Measurements from ENCODE around the gene SPC24. TPM values are rescaled to one million over a fixed set of nuclear protein-coding genes. Genes with fewer than 3 reads are reported as not detected.
A peak's percentile ranks its signal among the peaks of the same experiment; 100 is the strongest.

The SPC24 gene
- total and polyA plus RNA-seq, 2 donors (not counting 3 experiments of a cell fraction or from before 2014, with no cell fraction given), result 19.8 to 70.0 TPM

GRCh38 chr19:11195681-11196080 lies 40.1 kb upstream of the SPC24 start:
- Histone ChIP-seq H3K36me3 (ENCODE audit: control insufficient read depth in 2 of 2, extremely low read depth in 1 of 2, insufficient read depth in 2 of 2, low read length in 2 of 2) (peaks cover 12 to 23% of the 10 kb centered on the region in 2 experiments), H3K4me1 (ENCODE audit: control insufficient read depth, extremely low read depth, insufficient read depth, low read length) (peaks cover 19% of the 10 kb centered on the region), H3K27ac (ENCODE audit: insufficient read depth, low read depth, low read length) (no peak overlapping the region), H2AFZ (ENCODE audit: low read depth, low read length) (no peak overlapping the region), H3K9me3 (replicated peaks; ENCODE audit: control insufficient read depth, insufficient read depth, low read length) (no peaks in the 10 kb centered on the region), H4K20me1 (replicated peaks; ENCODE audit: control insufficient read depth, extremely low read depth, insufficient read depth, low read length) (no peaks in the 10 kb centered on the region), H3K79me2 (ENCODE audit: control insufficient read depth, insufficient read depth, low read length) (peaks cover 34% of the 10 kb centered on the region), H3K4me2 (ENCODE audit: insufficient read depth, low read length) (peak overlapping the region; percentile 67), H3K9ac (replicated peaks; ENCODE audit: extremely low read depth, insufficient read depth, low read length) (no peak overlapping the region), H3K9me1 (replicated peaks; ENCODE audit: control insufficient read depth, extremely low read depth, insufficient read depth, low read length) (no peaks in the 10 kb centered on the region), H3K4me3 (replicated peaks in 1 of 3; ENCODE audit: insufficient read depth in 1 of 3, low read depth in 1 of 3, low read length in 3 of 3) (no peak overlapping the region), H3K27me3 (ENCODE audit: control insufficient read depth in 2 of 2, insufficient read depth in 2 of 2, low read length in 2 of 2) (no peaks in the 10 kb centered on the region)
- ChIA-PET CTCF (interaction anchor here (2.0 kb wide), 1 partner anchor 69 kb away, joined by 6 read pairs; no protein-coding TSS in a partner anchor), POLR2A (no interaction called here)
- intact Hi-C loops (cut with micrococcal nuclease) (loop anchor here (2.0 kb wide), 2 partner anchors 17 to 53 kb away; no protein-coding TSS in a partner anchor), dilution Hi-C loops (cut with MboI; ENCODE audit: extremely low pct_ligation_motif_present, low sequenced_read_pairs) (no loop called here)
- FAIRE-seq (no peak), DNase-seq (ENCODE audit: low read depth, low spot score) (no peak)
- TF ChIP-seq MYC (IDR thresholded peaks at IDR 0.05; ENCODE audit: low read depth, low read length) (no peak), POLR2AphosphoS5 (IDR thresholded peaks at IDR 0.05; ENCODE audit: insufficient read depth, low read depth, low read length) (no peak), JUN (IDR thresholded peaks at IDR 0.05; ENCODE audit: borderline replicate concordance, insufficient read depth, insufficient read length, low read depth) (no peak), MAX (IDR thresholded peaks at IDR 0.05; ENCODE audit: insufficient read depth, insufficient read length) (no peak), POLR2A (IDR thresholded peaks at IDR 0.05; ENCODE audit: low read depth, low read length) (no peak), GATA2 (IDR thresholded peaks at IDR 0.05; ENCODE audit: insufficient read depth, insufficient read length, low read depth, low read length) (no peak), EZH2 (IDR thresholded peaks at IDR 0.05; ENCODE audit: borderline replicate concordance, low read depth, low read length, severe bottlenecking) (no peak), FOS (IDR thresholded peaks at IDR 0.05; ENCODE audit: borderline replicate concordance, insufficient read depth, low read length) (no peak), CTCF (IDR thresholded peaks at IDR 0.05; ENCODE audit: extremely low read depth in 1 of 2, insufficient read depth in 1 of 2, low read depth in 1 of 2, low read length in 2 of 2) (no peak)
- no TSS peak for BruUV-seq (replicated peaks)

All from endothelial cell of umbilical vein (primary cell).